GM18873 (cell line): ENCODE data around the gene PACS1.

ENCODE experiments used
- ATAC-seq: cut with Tn5 transposase; IDR thresholded peaks from one replicate; pipeline ENCODE4 v1.9.1; 2021; ENCODE audit warnings: mild to moderate bottlenecking, moderate library complexity, moderate number of reproducible peaks; ENCODE audit not compliant: unreplicated experiment, low FRiP score

Gene PACS1

DNA sequence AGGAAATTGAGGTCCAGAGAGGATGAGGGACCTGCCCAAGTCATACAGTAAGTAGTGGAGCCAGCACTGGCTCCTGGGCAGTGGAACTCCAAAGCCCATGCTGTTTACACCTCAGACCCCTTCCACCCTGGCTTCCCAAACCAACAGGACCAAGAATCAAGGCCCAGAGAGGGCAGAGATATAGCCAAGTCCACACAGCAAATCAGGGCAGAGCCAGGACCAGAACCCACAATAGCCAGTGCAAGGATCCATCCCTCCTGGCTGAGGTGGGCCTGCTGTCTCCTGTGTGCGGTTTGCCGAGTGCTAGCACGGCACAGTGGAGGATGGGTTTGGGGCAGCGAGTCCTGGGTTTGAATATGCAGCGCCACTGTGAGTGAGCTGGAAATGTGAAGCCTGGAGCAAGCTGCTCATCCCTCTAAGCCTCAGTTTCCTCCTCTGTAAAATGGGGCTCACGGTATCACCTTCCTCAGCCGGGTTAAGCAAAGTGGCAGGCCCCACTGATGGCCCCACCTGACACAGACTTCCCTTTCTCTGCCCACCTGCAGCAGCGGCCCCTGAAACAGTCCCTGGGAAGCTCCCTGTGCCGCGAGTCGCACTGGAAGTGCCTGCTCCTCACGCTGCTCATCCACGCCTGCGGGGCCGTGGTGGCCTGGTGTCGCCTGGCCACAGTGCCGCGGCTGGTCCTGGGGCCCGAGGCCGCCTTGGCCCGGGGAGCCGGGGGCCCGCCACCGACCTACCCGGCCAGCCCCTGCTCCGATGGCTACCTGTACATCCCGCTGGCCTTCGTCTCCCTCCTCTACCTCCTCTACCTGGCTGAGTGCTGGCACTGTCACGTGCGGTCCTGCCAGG, 223.9 kb downstream of the PACS1 start:
- no peak for ATAC-seq
